Karpas-422 (cell line): ENCODE results near the gene SLC25A6. TPM values are rescaled to one million over a fixed set of nuclear protein-coding genes. Genes with fewer than 3 reads are reported as not detected.
"Not testable (repeated sequence)": the region's sequence is repeated elsewhere in the genome, so short reads cannot be mapped to it uniquely, and the experiment has no call there.

Source experiments
- DNase-seq: peaks from one replicate; pipeline ENCODE4 v3.0.0-alpha.2; 2015
- H2AFZ ChIP-seq: fragments of 200-600 bp; sonication (generic); 2 replicates; pipeline ENCODE4 v1.6.1; 2014; ENCODE audit warnings: antibody characterized with exemption, low read length, mixed read lengths
- H3K27ac ChIP-seq: fragments of 200-600 bp; sonication (generic); 2 replicates; pipeline ENCODE4 v1.5.1; 2014; ENCODE audit warnings: mild to moderate bottlenecking, low read length, moderate library complexity
- H3K27me3 ChIP-seq: fragments of 200-600 bp; sonication (generic); 2 replicates; pipeline ENCODE4 v1.6.1; 2014; ENCODE audit warnings: low read length, mixed read lengths
- H3K36me3 ChIP-seq: fragments of 200-600 bp; sonication (generic); 2 replicates; pipeline ENCODE4 v1.6.1; 2014; ENCODE audit warnings: low read length, mixed read lengths; ENCODE audit not compliant: insufficient read depth
- H3K4me1 ChIP-seq: fragments of 200-600 bp; sonication (generic); 2 replicates; pipeline ENCODE4 v1.6.1; 2014; ENCODE audit warnings: mild to moderate bottlenecking, low read length, mixed read lengths
- H3K4me2 ChIP-seq: fragments of 200-600 bp; sonication (generic); 2 replicates; pipeline ENCODE4 v1.6.1; 2014; ENCODE audit warnings: low read length, low read depth, mild to moderate bottlenecking; ENCODE audit not compliant: poor library complexity, severe bottlenecking
- H3K4me3 ChIP-seq: fragments of 200-600 bp; sonication (generic); 2 replicates; pipeline ENCODE4 v1.5.1; 2014; ENCODE audit warnings: mild to moderate bottlenecking, antibody characterized with exemption, low read length, mixed read lengths
- H3K79me2 ChIP-seq: fragments of 200-600 bp; sonication (generic); 2 replicates; pipeline ENCODE4 v1.6.1; 2014; ENCODE audit warnings: mild to moderate bottlenecking, low read length, mixed read lengths
- H3K9ac ChIP-seq: fragments of 200-600 bp; sonication (generic); 2 replicates; pipeline ENCODE4 v1.6.0; 2014; ENCODE audit warnings: low read length
- H3K9me2 ChIP-seq: fragments of 200-600 bp; sonication (generic), shearing (Covaris generic); replicated peaks from 2 replicates; pipeline ENCODE4 v1.6.0; 2014; ENCODE audit warnings: mild to moderate bottlenecking, low read length, moderate library complexity; ENCODE audit not compliant: insufficient read depth
- H3K9me3 ChIP-seq: fragments of 300-700, 200-600 bp; sonication (generic); 2 replicates; pipeline ENCODE4 v1.6.1; 2014; ENCODE audit warnings: low read length, mixed read lengths
- H4K20me1 ChIP-seq: fragments of 200-600 bp; sonication (generic); 2 replicates; pipeline ENCODE4 v1.6.1; 2014; ENCODE audit warnings: mild to moderate bottlenecking, antibody characterized with exemption, low read length, low read depth; ENCODE audit not compliant: insufficient read depth
- total RNA-seq: library from RNA; depleted of rRNA; stranded (reverse); fragments of >200 nt; shearing (Covaris generic); gene quantifications from 2 replicates; pipeline ENCODE4 v1.2.3, GENCODE V29; 2014; ENCODE audit warnings: low replicate concordance

The SLC25A6 gene
- total RNA-seq, 1 experiment from 2014 or later, result 209 TPM

DNA sequence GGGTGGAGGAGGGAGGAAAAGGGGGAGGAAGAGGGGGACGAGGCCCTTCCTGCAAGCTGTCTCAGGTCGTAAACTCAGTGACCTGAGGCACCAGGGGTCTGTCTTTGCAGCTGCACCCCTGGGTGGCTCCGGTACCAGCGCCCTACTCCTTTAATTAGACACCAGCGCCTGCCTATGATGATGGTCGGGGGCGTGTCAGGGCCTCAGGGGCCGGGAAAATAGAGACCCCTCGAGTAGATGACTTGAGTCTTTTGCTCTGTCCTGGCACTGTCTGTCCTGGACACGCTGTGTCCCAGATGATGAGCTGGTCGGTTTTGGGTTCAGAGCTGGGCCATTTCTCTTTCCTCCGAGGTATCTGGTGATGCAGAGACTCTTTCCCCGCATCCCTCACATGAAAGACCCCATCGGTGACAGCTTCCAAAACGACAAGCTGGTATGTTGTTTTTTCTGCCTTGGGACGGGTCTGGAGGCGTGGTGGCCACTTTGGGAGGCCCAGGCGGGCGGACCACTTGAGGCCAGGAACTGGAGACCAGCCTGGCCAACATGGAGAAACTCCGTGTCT, 11.2 kb downstream of the SLC25A6 start:
- no peak overlapping the region for H2AFZ ChIP-seq
- H3K9me2 ChIP-seq, result no peaks in the 10 kb centered on the region
- no peak overlapping the region for H3K4me2 ChIP-seq
- peak; percentile 81 for DNase-seq
- H3K27ac ChIP-seq, result no peak overlapping the region
- H3K27me3 ChIP-seq, result no peaks in the 10 kb centered on the region
- peaks cover 15% of the 10 kb centered on the region for H3K36me3 ChIP-seq
- no peaks in the 10 kb centered on the region for H3K79me2 ChIP-seq
- no peak overlapping the region for H3K4me3 ChIP-seq
- no peaks in the 10 kb centered on the region for H3K4me1 ChIP-seq
- H3K9ac ChIP-seq, result no peak overlapping the region
- H3K9me3 ChIP-seq, result no peaks in the 10 kb centered on the region
- H4K20me1 ChIP-seq, result 0 out of 2 replicates have a peak, but pooled peaks cover 4% of the 10 kb centered on the region

DNA sequence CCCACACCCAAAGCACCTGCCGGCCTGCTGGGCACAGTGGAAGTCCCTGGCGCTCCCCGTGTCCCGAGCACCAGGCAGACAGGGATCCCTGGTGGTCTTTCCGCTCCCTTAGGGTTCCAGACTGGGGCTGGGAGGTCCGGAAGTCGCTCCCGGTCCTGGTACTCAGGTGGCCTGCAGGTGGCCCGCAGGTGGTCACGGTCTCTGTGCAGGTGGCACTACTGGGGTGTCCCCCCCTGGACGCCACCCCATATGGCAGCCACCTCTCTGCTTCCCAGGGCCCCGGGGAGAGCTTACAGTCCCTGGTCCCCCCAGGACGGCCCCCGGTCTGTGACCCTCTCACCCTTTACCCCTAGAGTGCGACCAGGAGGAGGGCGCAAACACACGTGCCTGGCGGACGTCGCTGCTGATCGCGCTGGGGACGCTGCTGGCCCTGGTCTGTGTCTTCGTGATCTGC, 13.6 kb downstream of the SLC25A6 start:
- DNase-seq, result peak; percentile 40
- Histone ChIP-seq H4K20me1 (no peaks in the 10 kb centered on the region), H3K9ac (no peak overlapping the region), H3K4me2 (no peak overlapping the region), H3K79me2 (no peaks in the 10 kb centered on the region), H3K36me3 (no peaks in the 10 kb centered on the region), H2AFZ (no peak overlapping the region), H3K9me3 (no peaks in the 10 kb centered on the region), H3K4me1 (no peaks in the 10 kb centered on the region), H3K4me3 (no peak overlapping the region), H3K9me2 (no peaks in the 10 kb centered on the region), H3K27ac (no peak overlapping the region), H3K27me3 (no peaks in the 10 kb centered on the region)

DNA sequence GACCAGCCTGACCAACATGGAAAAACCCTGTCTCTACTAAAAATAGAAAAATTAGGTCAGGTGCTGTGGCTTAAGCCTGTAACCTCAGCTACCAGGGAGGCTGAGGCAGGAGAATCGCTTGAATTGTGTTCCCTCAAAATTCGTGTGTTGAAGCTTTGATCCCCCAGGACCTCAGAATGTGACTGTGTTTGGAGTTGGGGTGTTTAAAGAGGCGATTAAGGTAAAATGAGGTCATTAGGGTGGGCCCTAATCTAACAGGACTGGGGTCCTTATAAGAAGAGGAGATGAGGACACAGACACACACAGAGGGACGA, 23.6 kb downstream of the SLC25A6 start:
- Histone ChIP-seq H3K4me1 (no peaks in the 10 kb centered on the region), H3K9me3 (no peaks in the 10 kb centered on the region), H3K27ac (no peak overlapping the region), H3K9ac (no peak overlapping the region), H3K36me3 (no peaks in the 10 kb centered on the region), H3K4me3 (no peak overlapping the region), H4K20me1 (no peaks in the 10 kb centered on the region), H2AFZ (no peak overlapping the region), H3K9me2 (no peaks in the 10 kb centered on the region), H3K4me2 (no peak overlapping the region), H3K27me3 (no peaks in the 10 kb centered on the region), H3K79me2 (no peaks in the 10 kb centered on the region)
- DNase-seq, result no peak

DNA sequence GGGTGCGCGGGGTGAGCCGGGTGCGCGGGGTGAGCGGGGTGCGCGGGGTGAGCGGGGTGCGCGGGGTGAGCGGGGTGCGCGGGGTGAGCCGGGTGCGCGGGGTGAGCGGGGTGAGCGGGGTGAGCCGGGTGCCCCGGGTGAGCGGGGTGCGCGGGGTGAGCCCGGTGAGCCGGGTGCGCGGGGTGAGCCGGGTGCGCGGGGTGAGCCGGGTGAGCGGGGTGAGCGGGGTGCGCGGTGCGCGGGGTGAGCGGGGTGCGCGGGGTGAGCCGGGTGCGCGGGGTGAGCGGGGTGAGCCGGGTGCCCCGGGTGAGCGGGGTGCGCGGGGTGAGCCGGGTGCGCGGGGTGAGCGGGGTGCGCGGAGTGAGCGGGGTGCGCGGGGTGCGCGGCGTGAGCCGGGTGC, 25.6 kb downstream of the SLC25A6 start:
- not testable (repeated sequence) for H3K4me1 ChIP-seq, H2AFZ ChIP-seq, H4K20me1 ChIP-seq, H3K4me2 ChIP-seq, H3K4me3 ChIP-seq, H3K9ac ChIP-seq, DNase-seq, H3K79me2 ChIP-seq, H3K9me3 ChIP-seq, H3K9me2 ChIP-seq, H3K27me3 ChIP-seq, H3K36me3 ChIP-seq, H3K27ac ChIP-seq

DNA sequence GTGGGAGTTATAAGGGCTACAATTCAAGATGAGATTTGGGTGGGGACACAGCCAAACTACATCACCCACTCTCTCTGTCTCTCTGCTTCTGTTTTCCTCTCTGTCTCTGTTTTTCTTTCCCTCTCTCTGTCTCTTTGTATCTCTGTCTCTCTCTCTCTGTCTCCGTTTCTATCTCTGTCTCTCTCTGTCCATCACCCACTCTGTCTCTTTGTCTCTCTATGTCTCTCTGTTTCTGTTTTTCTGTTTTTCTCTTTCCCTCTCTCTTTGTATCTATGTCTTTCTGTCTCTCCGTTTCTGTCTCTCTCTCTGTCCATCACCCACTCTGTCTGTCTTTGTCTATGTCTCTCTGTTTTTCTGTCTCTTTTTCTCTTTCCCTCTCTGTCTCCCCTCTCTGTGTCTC, 30.0 kb downstream of the SLC25A6 start:
- Histone ChIP-seq H3K36me3 (peaks cover 15% of the 10 kb centered on the region), H3K9me2 (no peaks in the 10 kb centered on the region), H3K4me2 (no peak overlapping the region), H3K79me2 (no peaks in the 10 kb centered on the region), H3K9ac (no peak overlapping the region), H3K27me3 (no peaks in the 10 kb centered on the region), H3K9me3 (no peaks in the 10 kb centered on the region), H3K4me1 (no peaks in the 10 kb centered on the region), H3K27ac (no peak overlapping the region), H3K4me3 (no peak overlapping the region), H4K20me1 (no peaks in the 10 kb centered on the region), H2AFZ (no peak overlapping the region)
- no peak for DNase-seq

DNA sequence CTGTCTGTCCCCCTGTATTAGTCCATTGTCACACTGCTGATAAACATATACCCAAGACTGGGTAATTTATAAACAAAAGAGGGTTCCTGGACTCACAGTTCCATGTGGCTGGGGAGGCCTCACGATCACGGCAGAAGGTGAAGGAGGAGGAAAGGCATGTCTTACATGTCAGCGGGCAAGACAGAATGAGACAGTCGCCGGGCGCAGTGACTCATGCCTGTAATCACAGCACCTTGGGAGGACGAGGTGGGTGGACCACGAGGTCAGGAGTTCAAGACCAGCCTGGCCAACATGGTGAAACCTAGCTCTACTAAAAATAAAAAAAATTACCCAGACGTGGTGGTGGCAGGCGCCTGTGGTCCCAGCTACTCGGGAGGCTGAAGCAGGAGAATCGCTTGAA, 30.6 kb downstream of the SLC25A6 start:
- Histone ChIP-seq H2AFZ (no peak overlapping the region), H3K27ac (no peak overlapping the region), H3K9ac (no peak overlapping the region), H3K36me3 (peaks cover 15% of the 10 kb centered on the region), H3K4me3 (no peak overlapping the region), H4K20me1 (no peaks in the 10 kb centered on the region), H3K27me3 (no peaks in the 10 kb centered on the region), H3K9me3 (no peaks in the 10 kb centered on the region), H3K4me2 (no peak overlapping the region), H3K4me1 (no peaks in the 10 kb centered on the region), H3K79me2 (no peaks in the 10 kb centered on the region), H3K9me2 (no peaks in the 10 kb centered on the region)
- no peak for DNase-seq

DNA sequence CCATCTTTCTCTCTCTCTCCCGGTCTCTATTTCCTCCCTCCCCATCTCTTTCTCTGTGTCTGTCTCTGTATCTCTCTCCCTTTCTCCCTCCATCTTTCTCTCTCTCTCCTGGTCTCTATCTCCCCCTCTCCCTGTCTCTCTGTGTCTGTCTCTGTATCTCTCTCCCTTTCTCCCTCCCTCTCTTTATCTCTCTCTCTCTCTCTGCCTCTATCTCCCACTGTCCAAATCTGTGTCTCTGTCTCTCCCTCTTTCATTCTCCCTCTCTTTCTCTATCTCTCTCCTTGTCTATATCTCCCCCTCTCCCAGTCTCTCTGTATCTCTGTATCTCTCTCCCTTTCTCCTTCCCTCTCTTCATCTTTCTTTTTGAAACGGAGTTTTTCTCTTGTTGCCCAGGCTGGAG, 31.7 kb downstream of the SLC25A6 start:
- Histone ChIP-seq H3K36me3 (peaks cover 15% of the 10 kb centered on the region), H3K4me1 (no peaks in the 10 kb centered on the region), H2AFZ (no peak overlapping the region), H3K9ac (no peak overlapping the region), H3K4me3 (no peak overlapping the region), H3K27ac (no peak overlapping the region), H3K27me3 (no peaks in the 10 kb centered on the region), H3K9me2 (no peaks in the 10 kb centered on the region), H4K20me1 (no peaks in the 10 kb centered on the region), H3K79me2 (no peaks in the 10 kb centered on the region), H3K9me3 (no peaks in the 10 kb centered on the region), H3K4me2 (no peak overlapping the region)
- no peak for DNase-seq

DNA sequence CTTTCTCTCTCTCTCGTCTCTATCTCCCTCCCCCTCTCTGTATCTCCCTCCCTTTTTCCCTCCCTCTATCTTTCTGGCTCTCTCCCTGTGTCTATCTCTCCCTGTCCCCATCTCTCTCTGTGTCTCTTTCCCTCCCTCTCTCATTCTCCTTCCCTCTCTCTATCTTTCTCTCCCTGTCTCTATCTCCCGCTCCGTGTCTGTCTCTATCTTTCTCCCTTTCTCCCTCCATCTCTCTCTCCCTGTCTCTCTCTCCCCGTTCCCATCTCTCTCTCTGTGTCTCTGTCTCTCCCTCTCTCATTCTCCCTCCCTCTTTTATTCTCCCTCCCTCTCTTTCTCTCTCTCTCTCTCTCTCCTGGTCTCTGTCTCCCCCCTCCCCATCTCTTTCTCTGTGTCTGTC, 32.4 kb downstream of the SLC25A6 start:
- Histone ChIP-seq H3K27ac (no peak overlapping the region), H3K27me3 (no peaks in the 10 kb centered on the region), H3K36me3 (peaks cover 15% of the 10 kb centered on the region), H3K9me2 (no peaks in the 10 kb centered on the region), H3K9ac (no peak overlapping the region), H3K79me2 (no peaks in the 10 kb centered on the region), H2AFZ (no peak overlapping the region), H3K4me3 (no peak overlapping the region), H4K20me1 (no peaks in the 10 kb centered on the region), H3K4me2 (no peak overlapping the region), H3K9me3 (no peaks in the 10 kb centered on the region), H3K4me1 (no peaks in the 10 kb centered on the region)
- DNase-seq, result no peak
